CD4-positive, alpha-beta memory T cell (primary cell): Measurements from ENCODE around the gene INMT. TPM values are rescaled to one million over a fixed set of nuclear protein-coding genes. Genes with fewer than 3 reads are reported as not detected.

Experiments used
- CTCF ChIA-PET: fragments of 350-600 bp; sonication (Branson Sonifier 250); formaldehyde crosslinking; loops from one replicate; lab custom pipeline; 2021; ENCODE audit warnings: inconsistent platforms; ENCODE audit not compliant: partially characterized antibody; lab: Charles Lee
- POLR2A ChIA-PET: fragments of 350-600 bp; sonication (Branson Sonifier 250); formaldehyde crosslinking; loops from one replicate; lab custom pipeline; 2021; ENCODE audit not compliant: partially characterized antibody; lab: Charles Lee
- DNase-seq, 5 donors: peaks; one replicate each; pipeline versions ENCODE4 v3.0.0 to v3.0.0-alpha.2; 2020 to 2022; ENCODE audit warnings: mixed read lengths in 1 of 5
- H3K27ac ChIP-seq: one replicate; pipeline ENCODE4 v1.7.0; 2013; ENCODE audit warnings: low read depth, low read length
- H3K27me3 ChIP-seq: 2 replicates; pipeline ENCODE4 v1.7.0; 2013; ENCODE audit warnings: mild to moderate bottlenecking, low read length, moderate library complexity; ENCODE audit not compliant: insufficient read depth
- H3K36me3 ChIP-seq: 2 replicates; pipeline ENCODE4 v1.7.0; 2013; ENCODE audit warnings: mild to moderate bottlenecking, low read length, moderate library complexity; ENCODE audit not compliant: insufficient read depth
- H3K4me1 ChIP-seq: 2 replicates; pipeline ENCODE4 v1.7.0; 2013; ENCODE audit warnings: mild to moderate bottlenecking, low read length, moderate library complexity; ENCODE audit not compliant: insufficient read depth
- H3K4me3 ChIP-seq, 2 donors: one replicate each; pipeline ENCODE4 v1.7.0; 2013; ENCODE audit warnings: low read length in 2 of 2, mild to moderate bottlenecking in 1 of 2
- H3K9me3 ChIP-seq, 2 donors: one replicate each; pipeline ENCODE4 v1.7.0; 2013; ENCODE audit warnings: low read length in 2 of 2, control low read depth in 1 of 2; ENCODE audit not compliant: control insufficient read depth in 1 of 2
- H3K27ac Mint-ChIP-seq, 7 donors: one replicate each; pipeline ENCODE4 v1.8.0; 2020 to 2021; ENCODE audit warnings: mixed read lengths in 7 of 7, mild to moderate bottlenecking in 6 of 7, inconsistent platforms in 3 of 7, moderate library complexity in 3 of 7
- H3K27me3 Mint-ChIP-seq, 2 donors: one replicate each; pipeline ENCODE4 v1.8.0; 2020 to 2021; ENCODE audit warnings: mixed read lengths in 2 of 2
- H3K36me3 Mint-ChIP-seq, 2 donors: one replicate each; pipeline ENCODE4 v1.8.0; 2020 to 2021; ENCODE audit warnings: mixed read lengths in 2 of 2, inconsistent platforms in 1 of 2, mild to moderate bottlenecking in 1 of 2
- H3K4me1 Mint-ChIP-seq, 4 donors: one replicate each; pipeline ENCODE4 v1.8.0; 2020 to 2021; ENCODE audit warnings: mixed read lengths in 4 of 4, mild to moderate bottlenecking in 1 of 4
- H3K4me3 Mint-ChIP-seq, 8 donors: one replicate each; pipeline ENCODE4 v1.8.0; 2020 to 2021; ENCODE audit warnings: mixed read lengths in 8 of 8, mild to moderate bottlenecking in 7 of 8, moderate library complexity in 6 of 8, inconsistent platforms in 3 of 8
- H3K9me3 Mint-ChIP-seq, 8 donors: one replicate each; pipeline ENCODE4 v1.8.0; 2020 to 2021; ENCODE audit warnings: mixed read lengths in 8 of 8, mild to moderate bottlenecking in 5 of 8, inconsistent platforms in 3 of 8, moderate library complexity in 1 of 8
- intact Hi-C: fragments of 100-400 bp; cut with micrococcal nuclease; formaldehyde crosslinking; loops from one replicate; pipeline ENCODE4 v1.15.1; 2023
- polyA plus RNA-seq, 2 donors: library from polyadenylated mRNA; unstranded; fragments of 300-500 nt; fragmentation: Illumina TruSeq; gene quantifications; one replicate each; pipeline ENCODE4 v1.2.3, GENCODE V29; 2021
- total RNA-seq, 2 experiments: library from RNA; stranded (reverse); gene quantifications; one replicate each; pipeline ENCODE4 v1.2.3, GENCODE V29; 2021

INMT gene
- total and polyA plus RNA-seq, 4 experiments from 2014 or later, result 0.22 to 1.2 (median 0.82) TPM

DNA sequence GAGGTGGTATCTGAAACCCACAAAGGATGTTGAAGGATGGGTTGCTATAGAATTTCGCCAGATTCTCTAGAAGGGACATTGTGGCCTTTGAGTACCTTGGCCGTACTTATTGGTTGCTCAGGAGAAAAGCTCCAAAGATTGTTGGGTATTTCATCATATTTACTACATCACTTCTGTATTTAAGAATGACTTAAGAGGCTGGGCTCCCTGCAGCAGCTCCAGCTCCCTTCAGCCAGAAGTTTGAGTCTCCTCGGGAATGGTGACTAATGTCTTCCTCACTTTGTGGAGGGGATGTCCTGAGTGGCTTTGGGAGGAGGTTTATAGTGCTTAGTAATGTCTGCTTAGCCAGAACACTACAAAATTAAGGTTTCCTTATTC lies 37.4 kb downstream of the INMT start:
- H3K4me1 Mint-ChIP-seq, result no peaks in the 10 kb centered on the region
- peaks cover 0 to 6% of the 10 kb centered on the region in 2 donors for H3K36me3 Mint-ChIP-seq
- Histone ChIP-seq H3K36me3 (no peaks in the 10 kb centered on the region), H3K9me3 (no peaks in the 10 kb centered on the region), H3K27me3 (no peaks in the 10 kb centered on the region), H3K27ac (no peak overlapping the region), H3K4me1 (no peaks in the 10 kb centered on the region), H3K4me3 (no peak overlapping the region)
- no peaks in the 10 kb centered on the region for H3K27me3 Mint-ChIP-seq
- CTCF ChIA-PET, result no interaction called here
- intact Hi-C loops, result no loop called here
- no peak for DNase-seq
- H3K27ac Mint-ChIP-seq, result no peak overlapping the region
- POLR2A ChIA-PET, result no interaction called here
- H3K9me3 Mint-ChIP-seq, result no peaks in the 10 kb centered on the region
- H3K4me3 Mint-ChIP-seq, result no peak overlapping the region

DNA sequence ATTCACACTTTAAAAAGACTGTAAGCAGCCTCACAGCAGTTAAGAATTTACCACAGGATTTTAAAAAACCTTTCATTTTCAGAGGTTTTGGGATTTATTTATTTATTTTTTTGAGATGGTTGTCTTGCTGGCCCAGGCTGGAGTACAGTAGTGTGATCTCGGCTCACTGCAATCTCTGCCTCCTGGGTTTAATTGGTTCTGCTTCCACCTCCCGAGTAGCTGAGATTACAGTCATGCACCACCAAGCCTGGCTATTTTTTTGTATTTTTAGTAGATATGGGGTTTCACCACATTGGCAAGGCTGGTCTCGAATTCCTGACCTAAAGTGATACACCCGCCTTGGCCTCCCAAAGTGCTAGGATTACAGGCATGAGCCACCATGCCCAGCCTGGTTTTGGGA lies 38.4 kb downstream of the INMT start:
- H3K4me1 Mint-ChIP-seq, result no peaks in the 10 kb centered on the region
- CTCF ChIA-PET, result interaction anchor here (1.9 kb wide), 1 partner anchor 12 kb away, joined by 5 read pairs; no protein-coding TSS in a partner anchor
- H3K4me3 Mint-ChIP-seq, result no peak overlapping the region
- intact Hi-C loops, result no loop called here
- H3K36me3 ChIP-seq, result no peaks in the 10 kb centered on the region
- no peaks in the 10 kb centered on the region for H3K9me3 ChIP-seq
- POLR2A ChIA-PET, result no interaction called here
- peaks cover 0 to 3% of the 10 kb centered on the region in 2 donors for H3K36me3 Mint-ChIP-seq
- DNase-seq, result no peak
- H3K4me3 ChIP-seq, result no peak overlapping the region
- H3K27me3 ChIP-seq, result no peaks in the 10 kb centered on the region
- no peak overlapping the region for H3K27ac ChIP-seq
- H3K9me3 Mint-ChIP-seq, result no peaks in the 10 kb centered on the region
- no peaks in the 10 kb centered on the region for H3K27me3 Mint-ChIP-seq
- H3K4me1 ChIP-seq, result no peaks in the 10 kb centered on the region
- no peak overlapping the region for H3K27ac Mint-ChIP-seq

DNA sequence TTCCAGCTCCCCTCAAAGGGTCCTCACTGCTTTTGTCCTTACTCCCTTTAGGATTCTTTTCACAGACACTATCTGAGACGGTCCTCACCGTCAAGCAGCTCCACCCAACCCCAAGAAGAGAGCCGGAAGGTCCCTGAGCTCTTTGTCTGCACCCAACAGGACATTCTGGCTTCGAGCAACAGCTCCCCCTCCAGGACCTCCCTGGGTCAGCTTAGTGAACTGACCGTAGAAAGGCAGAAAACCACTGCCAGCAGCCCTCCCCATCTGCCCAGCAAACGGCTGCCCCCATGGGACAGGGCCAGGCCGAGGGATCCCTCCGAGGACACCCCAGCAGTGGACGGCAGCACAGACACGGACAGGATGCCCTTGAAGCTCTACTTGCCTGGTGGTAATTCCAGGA lies 39.2 kb downstream of the INMT start:
- no peak overlapping the region for H3K4me3 Mint-ChIP-seq
- no peaks in the 10 kb centered on the region for H3K9me3 Mint-ChIP-seq
- Histone ChIP-seq H3K27me3 (no peaks in the 10 kb centered on the region), H3K9me3 (no peaks in the 10 kb centered on the region), H3K27ac (no peak overlapping the region), H3K4me3 (no peak overlapping the region), H3K36me3 (no peaks in the 10 kb centered on the region), H3K4me1 (peaks cover 2% of the 10 kb centered on the region)
- DNase-seq, result no peak
- CTCF ChIA-PET, result interaction anchor here (1.9 kb wide), 1 partner anchor 11 kb away, joined by 5 read pairs; no protein-coding TSS in a partner anchor
- H3K4me1 Mint-ChIP-seq, result peaks cover 0 to 3% (median under 1%) of the 10 kb centered on the region in 4 donors
- H3K27ac Mint-ChIP-seq, result no peak overlapping the region
- no peaks in the 10 kb centered on the region for H3K27me3 Mint-ChIP-seq
- POLR2A ChIA-PET, result no interaction called here
- H3K36me3 Mint-ChIP-seq, result peaks cover 0 to 3% of the 10 kb centered on the region in 2 donors
- intact Hi-C loops, result no loop called here

DNA sequence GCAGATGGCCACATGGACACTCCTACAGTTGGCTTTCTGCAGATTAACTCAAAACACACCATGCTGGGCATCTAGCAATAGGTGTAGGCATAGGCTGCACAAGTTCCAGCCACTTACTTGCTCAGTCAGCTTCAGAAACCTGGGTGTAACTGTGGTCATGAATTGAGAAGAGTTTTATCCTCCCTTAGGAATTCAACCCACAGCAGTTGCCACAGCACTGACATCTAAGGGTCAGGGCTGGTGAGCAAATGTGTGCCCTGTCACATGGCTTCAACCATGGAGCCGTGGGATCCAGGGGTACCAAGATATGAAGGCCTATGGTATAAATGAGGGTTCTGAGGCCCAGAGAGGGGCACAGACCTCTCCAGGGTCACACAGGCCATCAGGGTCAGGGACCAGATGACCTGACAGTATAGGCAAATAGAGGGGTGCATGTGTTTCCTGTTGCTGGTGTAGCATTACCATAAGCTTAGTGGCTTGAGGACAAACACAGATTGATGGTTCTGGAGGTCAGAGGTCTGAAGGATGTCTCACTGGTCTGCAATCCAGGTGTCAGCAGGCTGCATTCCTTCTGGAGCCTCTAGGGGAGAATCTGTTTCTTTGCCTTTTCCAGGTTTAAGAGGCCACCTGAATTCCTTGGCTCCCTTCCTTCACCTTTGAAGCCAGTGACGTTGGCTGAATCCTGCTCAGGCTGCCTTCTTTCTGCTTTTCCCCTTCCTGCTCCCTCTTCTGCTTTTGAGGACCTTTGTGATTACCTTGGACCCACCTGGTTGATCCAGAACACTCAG lies 43.4 kb downstream of the INMT start:
- CTCF ChIA-PET, result interaction anchor here (1.5 kb wide), 1 partner anchor 11 kb away, joined by 3 read pairs; no protein-coding TSS in a partner anchor
- no peak overlapping the region for H3K4me3 Mint-ChIP-seq
- peaks cover 0 to 5% (median 1%) of the 10 kb centered on the region in 4 donors for H3K4me1 Mint-ChIP-seq
- no peaks in the 10 kb centered on the region for H3K36me3 Mint-ChIP-seq
- no peaks in the 10 kb centered on the region for H3K27me3 ChIP-seq
- no peaks in the 10 kb centered on the region for H3K27me3 Mint-ChIP-seq
- no peaks in the 10 kb centered on the region for H3K9me3 Mint-ChIP-seq
- no peak for DNase-seq
- H3K4me3 ChIP-seq, result no peak overlapping the region
- H3K27ac ChIP-seq, result no peak overlapping the region
- H3K36me3 ChIP-seq, result no peaks in the 10 kb centered on the region
- POLR2A ChIA-PET, result no interaction called here
- H3K27ac Mint-ChIP-seq, result no peak overlapping the region
- peaks cover 5% of the 10 kb centered on the region for H3K4me1 ChIP-seq
- intact Hi-C loops, result no loop called here
- no peaks in the 10 kb centered on the region for H3K9me3 ChIP-seq

DNA sequence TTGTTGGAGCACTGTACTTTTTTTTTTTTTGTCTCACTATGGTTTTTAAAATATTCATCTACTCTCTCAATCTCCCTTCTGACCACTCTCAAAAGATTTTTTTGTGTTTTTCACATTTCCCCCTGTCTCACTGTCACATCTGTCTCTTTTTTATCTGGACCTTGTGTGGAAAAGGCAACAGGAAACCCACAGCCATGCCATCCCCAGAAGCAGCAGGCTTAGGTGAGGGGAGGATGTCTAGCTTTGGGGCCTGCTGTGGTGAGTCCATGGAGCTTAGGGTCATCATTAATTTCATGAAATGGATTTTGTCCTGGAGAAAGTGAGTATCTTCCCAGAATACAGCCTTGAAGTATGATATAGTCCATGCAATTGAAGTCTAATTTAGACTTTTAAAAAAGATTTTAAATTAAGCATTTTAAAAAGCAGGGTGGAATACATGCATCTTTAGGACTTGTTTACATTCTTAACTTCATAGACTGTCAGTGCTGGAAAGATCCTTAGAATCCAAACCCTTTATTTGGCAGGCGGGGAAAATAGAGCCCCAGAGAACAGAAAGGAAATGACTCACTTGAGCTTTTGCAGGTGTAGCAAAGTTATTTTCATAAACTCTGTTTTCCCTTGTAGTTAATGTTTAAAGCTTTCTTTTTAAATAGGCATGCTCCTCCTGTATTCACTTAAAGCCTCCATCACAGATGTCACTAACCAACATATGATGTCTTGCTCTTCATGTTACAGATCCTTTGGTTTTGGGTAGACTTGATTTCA lies 44.4 kb downstream of the INMT start:
- no peaks in the 10 kb centered on the region for H3K27me3 Mint-ChIP-seq
- H3K9me3 Mint-ChIP-seq, result no peaks in the 10 kb centered on the region
- H3K27ac ChIP-seq, result no peak overlapping the region
- DNase-seq, result no peak
- H3K9me3 ChIP-seq, result no peaks in the 10 kb centered on the region
- no peaks in the 10 kb centered on the region for H3K36me3 Mint-ChIP-seq
- H3K27me3 ChIP-seq, result no peaks in the 10 kb centered on the region
- H3K27ac Mint-ChIP-seq, result peak overlapping the region in 4 of 7 donors; percentile 2 to 66 (median 40)
- peaks cover 5% of the 10 kb centered on the region for H3K4me1 ChIP-seq
- CTCF ChIA-PET, result interaction anchor here (1.5 kb wide), 1 partner anchor 12 kb away, joined by 3 read pairs; no protein-coding TSS in a partner anchor
- H3K36me3 ChIP-seq, result no peaks in the 10 kb centered on the region
- intact Hi-C loops, result no loop called here
- peaks cover 0 to 5% (median 1%) of the 10 kb centered on the region in 4 donors for H3K4me1 Mint-ChIP-seq
- POLR2A ChIA-PET, result interaction anchor here (0.5 kb wide), 1 partner anchor 682 kb away, joined by 3 read pairs; no protein-coding TSS in a partner anchor
- H3K4me3 Mint-ChIP-seq, result no peak overlapping the region
- no peak overlapping the region for H3K4me3 ChIP-seq

DNA sequence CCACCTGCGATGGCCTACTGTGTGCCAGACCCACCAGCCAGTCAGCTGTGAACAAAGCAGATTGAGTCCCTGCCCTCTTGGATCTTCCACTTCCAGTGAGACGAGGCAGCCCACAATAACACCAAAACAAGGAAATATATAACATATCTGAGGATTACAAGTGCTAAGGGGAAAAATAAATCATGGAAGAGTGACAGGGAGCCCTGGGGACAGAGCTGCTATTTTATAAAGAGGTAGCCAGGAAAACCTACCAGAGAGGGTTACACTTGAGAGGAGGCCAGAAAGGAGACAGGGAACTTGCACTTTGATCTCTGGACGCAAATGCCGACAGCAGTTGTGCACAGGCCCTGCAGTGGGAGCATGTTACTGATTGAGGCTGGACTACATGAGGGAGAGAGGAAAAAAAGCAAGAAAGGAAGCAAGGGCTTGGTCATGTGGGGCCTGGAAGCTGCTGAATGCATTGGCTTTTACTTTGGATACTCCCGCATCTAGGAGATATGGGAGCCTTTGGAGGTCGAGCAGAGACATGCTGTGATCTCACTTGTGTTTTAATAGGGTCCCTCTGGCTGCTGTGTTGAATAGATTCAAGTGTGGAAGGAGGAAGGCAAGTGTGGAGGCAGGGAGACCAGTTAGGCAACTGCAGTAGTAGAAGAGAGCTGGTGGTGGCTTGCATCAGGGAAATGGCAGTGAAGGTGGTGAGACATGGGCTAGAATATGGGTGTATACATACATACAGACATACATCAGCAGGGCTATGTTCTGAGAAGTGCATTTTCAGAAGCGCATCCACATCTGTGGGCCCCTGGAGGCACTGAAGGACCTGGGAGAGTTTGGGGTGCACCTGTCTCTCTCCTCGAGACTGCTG lies 45.5 kb downstream of the INMT start:
- H3K27me3 Mint-ChIP-seq, result no peaks in the 10 kb centered on the region
- no peak overlapping the region for H3K27ac ChIP-seq
- no peak for DNase-seq
- no peaks in the 10 kb centered on the region for H3K9me3 Mint-ChIP-seq
- no peaks in the 10 kb centered on the region for H3K27me3 ChIP-seq
- no peak overlapping the region for H3K4me3 ChIP-seq
- H3K27ac Mint-ChIP-seq, result peak overlapping the region in 2 of 7 donors; percentile 1 to 5
- no peak overlapping the region for H3K4me3 Mint-ChIP-seq
- no peaks in the 10 kb centered on the region for H3K9me3 ChIP-seq
- H3K4me1 Mint-ChIP-seq, result peaks cover 0 to 5% (median 1%) of the 10 kb centered on the region in 4 donors
- no peaks in the 10 kb centered on the region for H3K36me3 ChIP-seq
- H3K4me1 ChIP-seq, result peaks cover 5% of the 10 kb centered on the region
- intact Hi-C loops, result no loop called here
- H3K36me3 Mint-ChIP-seq, result no peaks in the 10 kb centered on the region
- POLR2A ChIA-PET, result interaction anchor here (0.5 kb wide), 1 partner anchor 683 kb away, joined by 3 read pairs; no protein-coding TSS in a partner anchor
- CTCF ChIA-PET, result no interaction called here
